Epithelial cell of proximal tubule (primary cell): ENCODE results near the gene PIM1. TPM values are rescaled to one million over a fixed set of nuclear protein-coding genes. Genes with fewer than 3 reads are reported as not detected.

Source experiments
- DNase-seq: peaks from one replicate; pipeline ENCODE4 v3.0.0-alpha.2; 2011; ENCODE audit warnings: low read depth
- H3K4me3 ChIP-seq: 2 replicates; pipeline ENCODE4 v1.5.1; 2011; ENCODE audit warnings: low read depth, mild to moderate bottlenecking, low read length
- total RNA-seq: library from RNA; depleted of rRNA; stranded (reverse); fragments of >200 nt; gene quantifications from 2 replicates; pipeline ENCODE4 v1.2.3, GENCODE V29; 2015
- TF ChIP-seq, protein P1 (sequence below): conservative IDR thresholded peaks from 2 replicates; pipeline ENCODE4 v1.5.1; 2012; ENCODE audit warnings: low read depth, mild to moderate bottlenecking, low read length

The PIM1 gene
- total RNA-seq, 1 donor from 2014 or later: 25.9 TPM

DNA sequence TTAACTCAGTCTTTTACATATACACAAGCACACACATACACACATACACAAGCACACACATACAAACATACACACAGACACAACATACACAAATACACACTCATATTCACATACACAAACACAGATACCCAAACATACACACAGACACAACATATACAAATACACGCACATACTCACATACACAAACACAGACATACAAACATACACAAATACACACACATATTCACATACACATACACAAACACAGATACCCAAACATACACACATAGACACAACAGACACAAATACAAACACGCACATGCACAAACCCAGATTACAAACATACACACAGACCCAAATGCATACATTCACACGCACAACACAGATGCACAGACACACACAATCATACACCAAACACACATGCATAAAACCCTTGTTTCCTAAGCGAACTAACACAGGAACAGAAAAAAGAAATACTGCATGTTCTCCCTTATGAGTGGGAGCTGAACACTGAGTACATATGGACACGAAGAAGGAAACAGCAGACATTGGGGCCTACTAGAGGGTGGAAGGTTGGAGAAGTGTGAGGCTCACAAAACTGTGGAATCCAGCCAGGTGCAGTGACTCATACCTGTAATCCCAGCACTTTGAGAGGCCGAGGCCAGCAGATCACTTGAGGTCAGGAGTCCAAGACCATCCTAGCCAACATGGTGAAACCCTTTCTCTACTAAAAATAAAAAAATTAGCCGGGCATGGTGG, 34.2 kb downstream of the PIM1 start:
- H3K4me3 ChIP-seq: no peak overlapping the region
- TF ChIP-seq, protein P1, sequence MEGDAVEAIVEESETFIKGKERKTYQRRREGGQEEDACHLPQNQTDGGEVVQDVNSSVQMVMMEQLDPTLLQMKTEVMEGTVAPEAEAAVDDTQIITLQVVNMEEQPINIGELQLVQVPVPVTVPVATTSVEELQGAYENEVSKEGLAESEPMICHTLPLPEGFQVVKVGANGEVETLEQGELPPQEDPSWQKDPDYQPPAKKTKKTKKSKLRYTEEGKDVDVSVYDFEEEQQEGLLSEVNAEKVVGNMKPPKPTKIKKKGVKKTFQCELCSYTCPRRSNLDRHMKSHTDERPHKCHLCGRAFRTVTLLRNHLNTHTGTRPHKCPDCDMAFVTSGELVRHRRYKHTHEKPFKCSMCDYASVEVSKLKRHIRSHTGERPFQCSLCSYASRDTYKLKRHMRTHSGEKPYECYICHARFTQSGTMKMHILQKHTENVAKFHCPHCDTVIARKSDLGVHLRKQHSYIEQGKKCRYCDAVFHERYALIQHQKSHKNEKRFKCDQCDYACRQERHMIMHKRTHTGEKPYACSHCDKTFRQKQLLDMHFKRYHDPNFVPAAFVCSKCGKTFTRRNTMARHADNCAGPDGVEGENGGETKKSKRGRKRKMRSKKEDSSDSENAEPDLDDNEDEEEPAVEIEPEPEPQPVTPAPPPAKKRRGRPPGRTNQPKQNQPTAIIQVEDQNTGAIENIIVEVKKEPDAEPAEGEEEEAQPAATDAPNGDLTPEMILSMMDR: no peak
- DNase-seq: no peak

DNA sequence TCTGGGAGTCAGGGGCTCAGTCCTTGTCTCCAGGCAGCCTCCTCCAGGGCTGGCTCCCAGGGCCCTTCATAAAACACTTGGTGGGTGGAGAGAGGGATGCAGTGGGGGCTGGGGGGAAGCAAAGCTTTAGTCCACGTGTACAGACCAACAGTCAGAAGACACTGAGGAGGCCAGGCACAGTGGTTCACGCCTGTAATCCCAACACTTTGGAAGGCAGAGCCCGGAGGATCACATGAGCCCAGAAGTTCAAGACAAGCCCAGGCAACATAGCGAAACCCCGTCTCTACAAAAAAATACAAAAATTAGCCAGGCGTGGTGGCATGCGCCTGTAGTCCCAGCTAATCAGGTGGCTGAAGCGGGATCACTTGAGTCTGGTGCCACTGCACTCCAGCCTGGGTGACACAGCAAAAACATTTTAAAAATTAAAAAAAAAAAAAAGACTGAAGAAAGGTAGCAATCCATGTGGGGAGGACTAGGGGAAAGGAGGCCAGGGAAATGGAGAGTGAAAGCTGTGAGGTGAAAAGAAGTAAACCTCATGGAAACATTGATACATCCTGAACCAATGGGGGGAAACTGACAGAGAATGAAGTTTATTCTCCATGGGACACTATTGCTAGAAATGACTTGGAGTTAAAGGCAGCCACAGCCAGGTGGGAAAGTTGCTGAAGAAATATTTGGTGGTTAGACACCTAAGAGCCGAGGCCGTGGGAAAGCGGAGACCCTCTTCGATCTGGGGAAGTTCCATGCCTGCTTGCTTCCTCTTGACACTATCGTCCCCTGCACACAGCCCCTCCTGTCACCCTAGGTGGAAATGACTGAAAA, 35.4 kb downstream of the PIM1 start:
- TF ChIP-seq, protein P1: no peak
- H3K4me3 ChIP-seq: no peak overlapping the region
- DNase-seq: no peak

DNA sequence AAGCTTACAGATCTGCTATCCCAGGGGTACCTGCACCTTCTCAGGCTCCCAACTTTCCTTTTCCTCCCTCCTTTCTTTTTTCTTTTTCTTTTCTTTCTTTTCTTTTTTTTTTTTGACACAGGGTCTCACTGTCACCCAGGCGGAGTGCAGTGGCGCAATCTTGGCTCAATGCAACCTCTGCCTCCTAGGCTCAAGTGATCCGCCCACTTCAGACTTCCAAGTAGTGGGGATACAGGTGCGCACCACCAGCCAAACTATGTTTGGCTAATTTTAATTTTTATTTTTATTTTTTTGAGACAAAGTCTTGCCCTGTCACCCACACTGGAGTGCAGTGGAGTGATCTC, 36.0 kb downstream of the PIM1 start:
- TF ChIP-seq, protein P1: no peak
- H3K4me3 ChIP-seq: no peak overlapping the region
- no peak for DNase-seq

DNA sequence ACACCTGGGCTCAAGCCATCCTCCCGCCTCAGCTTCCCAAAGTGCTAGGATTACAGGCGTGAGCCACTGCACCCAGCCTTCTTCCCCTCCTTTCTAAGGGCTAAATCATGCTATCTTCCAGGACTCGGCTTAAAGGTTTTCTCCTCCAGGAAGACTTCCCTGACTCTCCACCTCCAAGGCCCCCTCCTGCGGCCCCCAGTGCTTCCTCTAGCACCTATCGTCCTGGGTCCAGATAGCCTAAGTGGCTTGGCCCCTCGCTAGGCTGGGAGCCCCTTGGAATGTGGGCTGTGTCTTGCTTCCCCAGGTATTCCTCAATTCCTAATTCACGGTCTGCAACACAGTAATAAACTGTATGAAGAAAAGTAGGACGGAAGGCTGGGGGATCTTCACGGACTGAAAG, 36.7 kb downstream of the PIM1 start:
- no peak overlapping the region for H3K4me3 ChIP-seq
- no peak for DNase-seq
- TF ChIP-seq, protein P1: no peak

DNA sequence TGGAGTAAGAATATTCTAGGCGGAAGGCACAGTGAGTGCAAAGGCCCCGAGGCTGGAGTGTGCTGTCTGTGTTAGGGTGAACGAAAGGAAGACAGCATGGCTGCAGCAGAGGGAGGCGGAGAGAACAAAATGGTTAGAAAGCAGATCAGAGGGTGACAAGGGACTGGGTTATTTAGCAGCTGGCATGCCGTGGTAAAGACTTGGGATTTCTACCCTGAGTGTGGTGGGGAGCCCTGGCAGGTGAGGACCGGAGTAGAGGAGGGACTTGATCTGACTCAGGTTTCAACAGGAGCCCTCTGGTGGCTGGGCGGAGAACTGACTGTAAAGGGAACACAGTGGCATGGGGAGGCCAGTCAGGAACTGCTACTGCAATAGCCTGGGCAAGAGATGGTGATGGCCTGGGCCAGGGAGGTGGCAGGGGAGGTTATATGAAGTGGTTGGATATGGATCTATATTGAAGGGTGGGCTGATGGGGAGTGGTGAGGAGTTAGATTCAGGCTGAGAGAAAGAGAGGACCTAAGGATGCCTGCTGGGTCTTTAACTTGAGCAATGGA, 38.0 kb downstream of the PIM1 start:
- H3K4me3 ChIP-seq: no peak overlapping the region
- no peak for DNase-seq
- TF ChIP-seq, protein P1: peak; percentile 88

DNA sequence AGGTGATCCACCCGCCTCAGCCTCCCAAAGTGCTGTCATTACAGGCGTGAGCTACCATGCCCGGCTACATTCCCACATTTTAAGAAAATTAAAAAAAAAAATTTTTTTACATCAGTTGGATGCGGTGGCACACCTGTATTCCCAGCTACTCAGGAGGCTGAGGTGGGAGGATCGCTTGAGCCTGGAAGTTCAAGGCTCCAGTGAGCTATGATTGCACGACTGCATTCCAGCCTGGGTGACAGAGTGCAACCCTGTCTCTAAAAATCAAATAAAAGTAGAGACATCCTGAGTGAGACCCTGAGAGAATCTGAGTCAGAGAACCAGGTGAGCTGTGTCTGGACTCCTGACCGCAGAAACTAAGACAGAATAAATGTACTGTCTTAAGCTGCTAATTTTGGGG, 38.8 kb downstream of the PIM1 start:
- TF ChIP-seq, protein P1: no peak
- DNase-seq: no peak
- H3K4me3 ChIP-seq: no peak overlapping the region
